GM19351 (cell line): Measurements from ENCODE around the gene ECHS1.
"Not testable (repeated sequence)": the region's sequence is repeated elsewhere in the genome, so short reads cannot be mapped to it uniquely, and the experiment has no call there.

Source experiments
- ATAC-seq: cut with Tn5 transposase; IDR thresholded peaks from one replicate; pipeline ENCODE4 v1.9.1; 2021; ENCODE audit warnings: mild to moderate bottlenecking, moderate library complexity; ENCODE audit not compliant: unreplicated experiment

Gene ECHS1

GRCh38 chr10:133379152-133379800 is 6.1 kb upstream of the ECHS1 start, which contains the start of gene PAOX:
PAOX (plus strand) TSS chr10:133379262; CDS start chr10:133379317, 55 bp downstream.
- peak; percentile 53 for ATAC-seq

GRCh38 chr10:133378251-133379096 is 5.3 kb upstream of the ECHS1 start:
- ATAC-seq, result peak; percentile 39

GRCh38 chr10:133377818-133378250 is 4.7 kb upstream of the ECHS1 start:
- ATAC-seq, result no peak

GRCh38 chr10:133377025-133377817 is 4.1 kb upstream of the ECHS1 start:
- ATAC-seq, result no peak

- ATAC-seq, result not testable (repeated sequence)
Measured at GRCh38 chr10:133376183-133376582, 3.0 kb upstream of the ECHS1 start.

- no peak for ATAC-seq
Measured at GRCh38 chr10:133375357-133376115, 2.4 kb upstream of the ECHS1 start.

GRCh38 chr10:133372507-133372906 is 647 bp downstream of the ECHS1 start:
- ATAC-seq, result no peak

GRCh38 chr10:133370030-133370786 is 2.9 kb downstream of the ECHS1 start:
- no peak for ATAC-seq

- no peak for ATAC-seq
Measured at GRCh38 chr10:133368153-133368552, 5.0 kb downstream of the ECHS1 start.

GRCh38 chr10:133367461-133367860 is 5.7 kb downstream of the ECHS1 start:
- not testable (repeated sequence) for ATAC-seq

GRCh38 chr10:133366751-133367150 is 6.4 kb downstream of the ECHS1 start:
- ATAC-seq, result no peak

GRCh38 chr10:133366130-133366478 is 7.0 kb downstream of the ECHS1 start:
- no peak for ATAC-seq

GRCh38 chr10:133365461-133366129 is 7.6 kb downstream of the ECHS1 start:
- no peak for ATAC-seq

- no peak for ATAC-seq
Measured at GRCh38 chr10:133364645-133365431, 8.3 kb downstream of the ECHS1 start.

GRCh38 chr10:133362846-133363245 is 10.3 kb downstream of the ECHS1 start:
- no peak for ATAC-seq

- peak; percentile 24 for ATAC-seq
Measured at GRCh38 chr10:133361773-133362441, 11.2 kb downstream of the ECHS1 start.

- no peak for ATAC-seq
Measured at GRCh38 chr10:133361227-133361626, 11.9 kb downstream of the ECHS1 start.
